Astrocyte (in vitro differentiated cells and primary cell): ENCODE results near the gene LRRC40.

ENCODE experiments used
- EZH2 ChIP-seq: IDR thresholded peaks from 2 replicates; pipeline ENCODE4 v1.6.1; 2012; ENCODE audit warnings: mild to moderate bottlenecking, low read length, inconsistent platforms; ENCODE audit not compliant: insufficient read depth
- TF ChIP-seq, protein P1 (sequence below): IDR thresholded peaks from 2 replicates; pipeline ENCODE4 v1.5.1; 2011; ENCODE audit warnings: low read depth, mild to moderate bottlenecking, inconsistent platforms, low read length, moderate library complexity; ENCODE audit not compliant: insufficient read depth

DNA sequence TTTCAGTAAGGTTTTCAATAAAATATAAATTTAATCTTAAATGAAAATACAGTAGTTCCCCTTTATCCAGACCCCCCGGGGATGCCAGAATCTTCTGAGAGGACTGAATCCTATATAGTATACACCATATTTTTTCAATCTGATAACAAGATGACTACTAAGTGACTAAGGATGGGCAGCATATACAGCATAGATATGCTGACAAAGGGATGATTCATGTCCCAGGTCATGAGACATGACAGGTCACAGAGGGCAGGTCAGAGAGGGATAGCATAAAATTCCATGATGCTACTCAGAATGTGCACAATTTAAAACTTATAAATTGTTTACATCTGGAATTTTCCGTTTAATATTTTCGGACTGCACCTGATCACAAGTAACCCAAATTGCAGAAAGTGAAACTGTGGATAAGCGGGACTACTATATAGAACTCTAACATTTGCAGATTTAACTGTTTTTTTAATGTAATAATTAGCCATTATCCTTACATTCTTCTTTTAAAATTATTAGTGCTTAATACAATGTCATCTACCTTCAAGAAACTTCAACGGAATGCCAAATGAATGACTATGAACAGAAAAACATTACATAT lies 48.8 kb downstream of the LRRC40 start:
- TF ChIP-seq, protein P1, sequence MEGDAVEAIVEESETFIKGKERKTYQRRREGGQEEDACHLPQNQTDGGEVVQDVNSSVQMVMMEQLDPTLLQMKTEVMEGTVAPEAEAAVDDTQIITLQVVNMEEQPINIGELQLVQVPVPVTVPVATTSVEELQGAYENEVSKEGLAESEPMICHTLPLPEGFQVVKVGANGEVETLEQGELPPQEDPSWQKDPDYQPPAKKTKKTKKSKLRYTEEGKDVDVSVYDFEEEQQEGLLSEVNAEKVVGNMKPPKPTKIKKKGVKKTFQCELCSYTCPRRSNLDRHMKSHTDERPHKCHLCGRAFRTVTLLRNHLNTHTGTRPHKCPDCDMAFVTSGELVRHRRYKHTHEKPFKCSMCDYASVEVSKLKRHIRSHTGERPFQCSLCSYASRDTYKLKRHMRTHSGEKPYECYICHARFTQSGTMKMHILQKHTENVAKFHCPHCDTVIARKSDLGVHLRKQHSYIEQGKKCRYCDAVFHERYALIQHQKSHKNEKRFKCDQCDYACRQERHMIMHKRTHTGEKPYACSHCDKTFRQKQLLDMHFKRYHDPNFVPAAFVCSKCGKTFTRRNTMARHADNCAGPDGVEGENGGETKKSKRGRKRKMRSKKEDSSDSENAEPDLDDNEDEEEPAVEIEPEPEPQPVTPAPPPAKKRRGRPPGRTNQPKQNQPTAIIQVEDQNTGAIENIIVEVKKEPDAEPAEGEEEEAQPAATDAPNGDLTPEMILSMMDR: no peak
- TF ChIP-seq EZH2: no peak
